Breast epithelium (tissue), 4 donors: ENCODE results near the gene C10orf88. TPM values are rescaled to one million over a fixed set of nuclear protein-coding genes. Genes with fewer than 3 reads are reported as not detected.

Experiments used
- DNase-seq, 2 donors: peaks; one replicate each; pipeline ENCODE4 v3.0.0-alpha.2; 2019; ENCODE audit warnings: low spot score in 2 of 2
- H3K27ac ChIP-seq, 2 donors: fragments of 200-600 bp; sonication (generic) in 1 of 2; one replicate each; pipeline ENCODE4 v1.5.1; 2016 to 2019; ENCODE audit warnings: mild to moderate bottlenecking in 1 of 2
- H3K27me3 ChIP-seq, 2 donors: fragments of 200-600 bp; sonication (generic) in 1 of 2; one replicate each; pipeline versions ENCODE4 v1.5.1 to v1.6.0; 2017 to 2019; ENCODE audit warnings: control low read depth in 1 of 2, mild to moderate bottlenecking in 1 of 2
- H3K36me3 ChIP-seq: fragments of 200-600 bp; one replicate; pipeline ENCODE4 v1.5.1; 2019
- H3K4me1 ChIP-seq, 2 donors: fragments of 200-600 bp; sonication (generic); one replicate each; pipeline ENCODE4 v1.5.1; 2016 to 2019; ENCODE audit warnings: control low read depth in 1 of 2
- H3K4me3 ChIP-seq, 3 donors: fragments of 200-600 bp; sonication (generic); 1 replicate in 2 of 3; 2 replicates in 1 of 3; pipeline ENCODE4 v1.5.1; 2016 to 2019; ENCODE audit warnings: mild to moderate bottlenecking in 3 of 3, moderate library complexity in 2 of 3
- H3K9me3 ChIP-seq, 2 donors: fragments of 200-600 bp; sonication (generic) in 1 of 2; one replicate each; pipeline ENCODE4 v1.5.1; 2016 to 2019; ENCODE audit warnings: control low read depth in 1 of 2
- CTCF ChIP-seq, 3 donors: fragments of 450-650 bp; IDR thresholded peaks; one replicate each; pipeline ENCODE4 v1.5.1; 2016 to 2017; ENCODE audit warnings: antibody characterized with exemption in 3 of 3, mild to moderate bottlenecking in 3 of 3, moderate library complexity in 3 of 3
- POLR2A ChIP-seq: fragments of 450-650 bp; IDR thresholded peaks from one replicate; pipeline ENCODE4 v1.6.1; 2016; ENCODE audit warnings: antibody characterized with exemption, mild to moderate bottlenecking, moderate library complexity
- POLR2AphosphoS5 ChIP-seq, 3 donors: sonication (generic); formaldehyde crosslinking; IDR thresholded peaks; one replicate each; pipeline ENCODE4 v1.6.1; 2017; ENCODE audit warnings: antibody characterized with exemption in 3 of 3
- intact Hi-C: fragments of 100-400 bp; cut with DNase I; formaldehyde crosslinking; loops from one replicate; pipeline ENCODE4 v1.15.1; 2023; ENCODE audit warnings: low total_unique reads
- total RNA-seq, 3 donors: library from RNA; depleted of rRNA; stranded (reverse); fragments of >200 nt; gene quantifications; one replicate each; pipeline ENCODE4 v1.1.0, GENCODE V29; 2016

Gene C10orf88
- total RNA-seq, 3 donors from 2014 or later: 4.5 to 8.0 (median 7.5) TPM

- DNase-seq: no peak
- Histone ChIP-seq H3K36me3 (no peaks in the 10 kb centered on the region), H3K27ac (no peak overlapping the region), H3K4me3 (no peak overlapping the region), H3K9me3 (no peaks in the 10 kb centered on the region), H3K4me1 (no peaks in the 10 kb centered on the region), H3K27me3 (no peaks in the 10 kb centered on the region)
- TF ChIP-seq POLR2A: no peak
- TF ChIP-seq CTCF (IDR thresholded peaks at IDR 0.05): no peak
- no peak for TF ChIP-seq POLR2AphosphoS5 (IDR thresholded peaks at IDR 0.05)
- intact Hi-C loops: no loop called here
Observed at GRCh38 chr10:122882766-122883165, 71.3 kb downstream of the C10orf88 start.

Other genes starting within 250 kb of the C10orf88 start
- gene CUZD1, start 108.4 kb downstream of the C10orf88 start, total RNA-seq: 1 to 10 TPM in 1 of 3 donors, under 1 TPM in 2; 0.48 to 1.8 (median 0.98) TPM
- gene FAM24B, start 74.6 kb downstream of the C10orf88 start, total RNA-seq: 1 to 10 TPM; 3.7 to 6.6 (median 5.4) TPM
- not detected for gene FAM24A, start 43.6 kb downstream of the C10orf88 start, total RNA-seq
- 1 to 10 TPM; 3.6 to 6.4 (median 3.7) TPM for gene PSTK, start 26.2 kb upstream of the C10orf88 start, total RNA-seq
- 10 to 100 TPM; 10.5 to 17.7 (median 13.3) TPM for gene IKZF5, start 54.6 kb upstream of the C10orf88 start, total RNA-seq
- 10 to 100 TPM; 22.6 to 32.4 (median 31.8) TPM for gene ACADSB, start 54.8 kb upstream of the C10orf88 start, total RNA-seq
- not detected for gene HMX3, start 181.7 kb upstream of the C10orf88 start, total RNA-seq
- not detected for gene HMX2, start 193.9 kb upstream of the C10orf88 start, total RNA-seq
- 100 to 1,000 TPM in 1 of 3 donors, 10 to 100 TPM in 2; 96.4 to 100 (median 98.1) TPM for gene BUB3, start 200.2 kb upstream of the C10orf88 start, total RNA-seq